GM19035 (cell line): ENCODE results near the gene RLF.
"Not testable (repeated sequence)": the region's sequence is repeated elsewhere in the genome, so short reads cannot be mapped to it uniquely, and the experiment has no call there.

Source experiments
- ATAC-seq: cut with Tn5 transposase; IDR thresholded peaks from one replicate; pipeline ENCODE4 v1.9.1; 2021; ENCODE audit not compliant: unreplicated experiment

The RLF gene

DNA sequence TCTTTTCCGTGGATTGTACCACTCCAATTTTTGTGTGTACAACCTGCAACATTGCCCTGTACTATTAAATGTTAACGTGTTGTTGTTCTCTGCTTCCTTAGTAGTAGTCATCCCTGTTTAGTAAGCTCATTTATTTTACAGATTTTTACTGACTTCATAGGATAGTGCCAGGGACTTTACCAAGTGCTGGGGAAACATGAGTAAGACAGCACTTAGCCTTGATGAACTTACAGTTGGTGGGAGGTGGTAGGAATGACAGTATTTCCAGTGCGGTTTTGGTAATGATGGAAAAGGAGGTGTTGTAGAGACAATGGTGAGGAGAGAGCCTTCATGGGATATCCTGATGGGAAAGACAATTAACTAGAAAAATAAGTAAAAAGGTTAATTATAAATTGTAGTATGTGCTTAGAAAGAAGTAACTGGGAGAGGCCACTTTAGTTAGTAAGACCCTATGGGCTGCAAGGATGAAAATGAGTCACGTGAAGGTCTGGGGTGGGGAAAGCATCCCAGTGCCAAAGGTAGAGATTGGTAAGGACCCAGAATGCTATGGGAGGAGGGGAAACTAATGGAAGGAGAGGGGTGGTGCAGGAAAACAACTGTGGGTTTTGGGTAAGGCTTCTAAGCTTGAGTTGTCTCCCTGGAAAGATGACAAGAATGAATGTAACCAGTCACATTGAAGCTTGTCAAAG lies 1.7 kb downstream of the RLF start:
- ATAC-seq = no peak

GRCh38 chr1:40167317-40167716 lies 6.1 kb downstream of the RLF start:
- no peak for ATAC-seq

DNA sequence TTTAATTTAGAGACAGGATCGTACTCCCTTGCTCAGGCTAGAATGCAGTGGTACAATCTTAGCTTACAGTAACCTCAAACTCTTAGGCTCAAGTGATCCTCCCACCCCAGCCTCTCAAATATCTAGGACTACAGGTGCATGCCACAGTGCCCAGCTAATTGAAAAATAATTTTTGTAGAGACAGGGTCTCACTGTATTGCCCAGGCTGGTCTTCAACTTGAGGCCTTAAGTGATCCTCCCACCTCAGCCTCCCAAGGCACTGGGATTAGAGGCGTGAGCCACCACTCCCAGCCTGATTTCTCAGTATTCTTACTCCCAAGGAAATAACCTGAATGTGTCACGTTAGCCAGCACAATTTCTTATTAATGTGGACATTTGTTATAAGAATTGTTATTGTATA lies 9.8 kb downstream of the RLF start:
- ATAC-seq = no peak

DNA sequence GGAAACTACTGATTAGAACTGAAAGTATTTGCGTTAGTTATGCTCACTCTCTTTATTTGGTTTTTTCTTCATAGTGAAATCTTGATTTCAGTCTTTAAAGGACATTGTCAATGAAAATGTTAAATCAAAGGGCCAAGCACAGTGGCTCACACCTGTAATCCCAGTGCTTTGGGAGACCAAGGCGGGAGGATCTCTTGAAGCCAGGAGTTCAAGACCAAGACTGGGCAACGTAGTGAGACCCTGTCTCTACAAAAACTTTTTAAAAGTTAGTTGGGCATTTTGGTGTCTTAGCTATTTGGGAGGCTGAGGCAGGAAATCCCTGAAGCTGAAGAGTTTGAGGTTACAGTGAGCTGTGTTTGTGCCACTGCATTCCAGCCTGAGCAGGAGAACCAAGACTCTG lies 13.6 kb downstream of the RLF start:
- no peak for ATAC-seq

DNA sequence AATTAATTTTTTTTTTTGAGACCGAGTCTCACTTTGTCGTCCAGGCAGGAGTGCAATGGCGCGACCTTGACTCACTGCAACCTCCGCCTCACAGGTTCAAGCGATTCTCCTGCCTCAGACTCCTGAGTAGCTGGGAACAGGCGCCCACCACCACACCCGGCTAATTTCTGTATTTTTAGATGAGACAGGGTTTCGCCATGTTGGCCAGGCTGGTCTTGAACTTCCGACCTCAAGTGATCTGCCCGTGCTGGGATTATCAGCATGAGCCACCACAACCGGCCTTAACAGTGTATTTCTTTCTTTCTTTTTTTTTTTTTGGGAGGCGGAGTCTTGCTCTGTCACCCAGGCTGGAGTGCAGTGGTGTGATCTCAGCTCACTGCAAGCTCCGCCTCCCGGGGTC lies 15.8 kb downstream of the RLF start:
- ATAC-seq = not testable (repeated sequence)

- ATAC-seq = no peak
These were observed 17.0 kb downstream of the RLF start for GRCh38 chr1:40178200-40178599.

DNA sequence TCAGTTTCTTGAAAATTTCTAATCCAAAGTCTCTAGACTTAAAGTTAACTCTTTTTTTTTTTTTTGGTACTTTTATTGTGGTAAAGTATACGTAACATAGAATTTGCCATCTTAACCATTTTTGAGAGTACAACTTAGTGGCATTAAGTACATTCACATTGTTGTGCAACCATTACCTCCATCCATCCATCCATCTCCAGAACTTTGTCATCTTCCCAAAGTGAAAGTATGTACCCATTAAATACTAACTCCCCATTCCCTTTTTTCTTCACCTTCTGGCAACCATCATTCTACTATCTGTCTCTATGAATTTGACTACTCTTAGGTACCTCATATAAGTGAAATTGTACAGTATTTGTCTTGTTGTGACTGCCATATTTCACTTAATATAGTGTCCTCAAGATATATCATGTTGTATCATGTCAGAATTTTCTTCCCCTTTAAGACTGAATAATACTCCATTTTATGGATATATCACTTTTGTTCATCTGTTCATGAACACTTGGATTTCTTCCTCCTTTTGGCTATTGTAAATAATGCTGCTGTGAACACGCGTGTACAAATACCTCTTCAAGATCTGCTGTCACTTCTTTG lies 18.4 kb downstream of the RLF start:
- ATAC-seq = no peak

- no peak for ATAC-seq
These were observed 22.0 kb downstream of the RLF start for GRCh38 chr1:40183055-40183710.

GRCh38 chr1:40184193-40184592 lies 23.0 kb downstream of the RLF start:
- ATAC-seq = no peak

DNA sequence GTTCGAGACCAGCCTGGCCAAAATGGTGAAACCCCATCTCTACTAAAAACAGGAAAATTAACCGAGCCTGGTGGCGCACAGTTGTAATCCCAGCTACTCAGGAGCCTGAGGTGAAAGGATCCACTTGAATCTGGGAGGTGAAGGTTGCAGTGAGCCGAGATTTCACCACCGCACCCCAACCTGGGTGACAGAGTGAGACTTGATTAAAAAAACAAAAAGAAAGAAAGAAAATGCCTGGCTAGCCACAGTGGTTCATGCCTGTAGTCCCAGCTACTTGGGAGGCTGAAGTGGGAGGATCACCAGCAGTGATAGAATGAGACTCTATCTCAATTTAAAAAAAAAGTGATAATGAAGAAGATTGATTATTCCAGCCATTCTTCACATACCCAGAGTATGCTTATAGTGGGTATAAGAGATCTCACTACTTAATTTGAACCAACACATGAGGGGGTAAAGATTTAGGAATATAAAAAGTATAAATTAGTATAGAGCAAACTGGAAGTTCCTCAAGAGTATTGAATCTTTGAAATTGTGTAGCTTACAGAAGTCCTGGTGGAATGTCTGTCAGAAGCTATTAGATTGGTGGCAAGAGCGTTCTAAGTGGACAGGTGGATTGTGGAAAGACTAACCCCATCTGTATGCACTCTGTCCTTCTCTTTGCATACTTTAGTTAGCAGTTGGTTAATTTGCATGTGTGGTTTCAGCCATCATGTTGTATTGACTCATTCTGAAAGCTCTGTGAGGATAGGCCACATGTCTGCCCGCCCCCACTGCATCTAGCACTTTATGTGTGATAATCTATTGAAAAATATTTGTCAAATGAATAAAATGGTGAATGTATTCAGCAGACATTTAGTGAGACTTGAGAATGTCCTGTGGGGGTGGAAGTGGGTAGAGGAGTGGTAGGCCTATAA lies 25.0 kb downstream of the RLF start:
- ATAC-seq = peak; percentile 89

DNA sequence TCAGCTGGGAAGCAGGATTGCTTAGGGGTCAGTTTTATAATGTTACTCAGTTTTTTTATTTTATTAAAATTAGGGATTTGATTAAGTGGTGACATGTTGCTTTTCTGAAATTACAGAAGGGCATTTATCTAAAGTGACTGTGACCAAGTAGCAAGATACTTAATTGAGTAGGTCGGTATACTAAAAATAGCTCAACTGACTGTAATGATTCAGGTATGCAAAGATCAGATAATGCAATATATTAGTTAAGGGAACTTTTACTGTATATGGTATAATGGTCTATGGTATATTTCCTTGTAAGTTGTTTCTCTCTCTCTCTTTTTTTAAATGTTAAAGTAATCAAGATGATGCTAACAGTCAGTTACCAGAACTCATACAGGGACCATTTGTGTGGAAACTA lies 26.2 kb downstream of the RLF start:
- no peak for ATAC-seq

GRCh38 chr1:40194639-40195038 lies 33.5 kb downstream of the RLF start:
- ATAC-seq = not testable (repeated sequence)

GRCh38 chr1:40197656-40198055 lies 36.5 kb downstream of the RLF start:
- ATAC-seq = no peak

- ATAC-seq = no peak
These were observed 37.9 kb downstream of the RLF start for GRCh38 chr1:40199126-40199525.

- no peak for ATAC-seq
These were observed 43.7 kb downstream of the RLF start for GRCh38 chr1:40204856-40205255.

- no peak for ATAC-seq
These were observed 49.5 kb downstream of the RLF start for GRCh38 chr1:40210511-40211204.

- no peak for ATAC-seq
These were observed 57.1 kb downstream of the RLF start for GRCh38 chr1:40218333-40218732.

DNA sequence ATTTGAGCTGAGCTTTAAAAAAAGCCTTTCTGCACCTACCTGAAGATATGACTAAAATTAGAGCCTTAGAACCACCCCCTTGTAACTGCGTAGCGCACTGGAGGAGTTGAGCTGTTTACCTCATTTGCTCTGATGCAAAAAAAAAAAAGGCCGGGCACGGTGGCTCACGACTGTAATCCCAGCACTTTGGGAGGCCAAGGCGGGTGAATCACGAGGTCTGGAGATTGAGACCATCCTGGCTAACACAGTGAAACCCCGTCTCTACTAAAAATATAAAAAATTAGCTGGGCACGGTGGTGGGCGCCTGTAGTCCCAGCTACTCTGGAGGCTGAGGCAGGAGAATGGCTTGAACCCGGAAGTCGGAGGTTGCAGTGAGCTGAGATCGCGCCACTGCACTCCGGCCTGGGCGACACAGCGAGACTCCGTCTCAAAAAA lies 60.3 kb downstream of the RLF start:
- not testable (repeated sequence) for ATAC-seq

DNA sequence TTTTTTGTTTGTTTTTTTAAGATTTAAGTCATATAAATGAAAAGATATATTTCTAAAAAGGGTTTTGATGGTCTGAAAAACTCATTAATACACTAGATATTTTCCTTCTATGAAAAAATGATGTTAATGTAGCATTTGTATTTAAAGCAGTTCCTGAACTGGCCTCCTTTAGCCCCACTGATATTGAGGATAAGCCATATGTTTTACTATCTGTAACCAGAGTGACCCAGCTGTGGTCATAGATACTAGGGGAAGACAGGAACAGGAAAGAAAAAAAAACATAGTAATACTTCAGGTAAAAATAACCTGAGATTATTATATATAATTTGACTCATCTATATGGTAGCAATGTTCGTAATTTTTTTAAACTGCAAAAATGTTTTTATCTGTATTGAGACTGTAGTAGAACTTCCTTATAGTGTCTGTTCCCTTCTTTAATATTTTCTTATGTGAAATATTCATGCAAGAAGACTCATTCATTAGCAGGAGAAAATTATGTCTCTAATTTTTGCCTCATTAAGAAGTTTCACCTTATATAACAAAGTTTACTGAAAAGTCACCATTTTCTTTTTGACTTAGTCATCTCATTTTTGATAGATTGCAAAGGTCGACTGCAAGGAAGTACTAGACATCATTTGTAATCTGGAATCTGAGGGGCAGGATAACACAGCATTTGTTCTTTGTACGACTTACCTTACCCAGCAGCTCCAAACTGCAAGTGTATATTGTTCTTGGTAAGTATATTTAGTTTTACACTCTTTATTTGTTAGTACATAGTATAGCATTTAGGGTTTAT lies 61.0 kb downstream of the RLF start:
- no peak for ATAC-seq

DNA sequence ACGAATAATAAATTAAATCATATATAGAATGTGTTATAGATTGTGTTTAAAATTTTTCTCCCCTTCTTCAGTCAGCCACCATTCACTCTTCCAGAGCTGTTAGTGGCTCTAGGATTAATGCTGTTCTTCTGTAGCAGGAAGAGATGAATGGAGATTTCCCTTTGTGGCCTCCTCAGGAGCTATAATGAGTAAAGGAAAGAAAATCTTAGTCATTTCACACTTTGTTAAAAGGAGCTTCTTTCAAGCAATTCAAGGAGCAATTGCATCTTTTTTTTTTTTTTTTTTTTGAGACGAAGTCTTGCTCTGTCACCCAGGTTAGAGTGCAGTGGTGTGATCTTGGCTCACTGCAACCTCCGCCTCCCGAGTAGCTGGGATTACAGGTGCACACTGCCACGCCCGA lies 62.9 kb downstream of the RLF start:
- no peak for ATAC-seq
